Gastroesophageal sphincter (tissue), 4 donors: Measurements from ENCODE around the gene RNF157. TPM values are rescaled to one million over a fixed set of nuclear protein-coding genes. Genes with fewer than 3 reads are reported as not detected.

Experiments
- ATAC-seq: fragments of 150-250 bp; one replicate; pipeline ENCODE4 v1.9.1; 2016; ENCODE audit warnings: mild to moderate bottlenecking, moderate library complexity
- H3K27ac ChIP-seq, 4 donors: fragments of 200-600 bp; sonication (generic) in 3 of 4; 1 replicate in 3 of 4; 2 replicates in 1 of 4; pipeline ENCODE4 v1.5.1; 2016 to 2019
- H3K27me3 ChIP-seq: fragments of 200-600 bp; sonication (generic); one replicate; pipeline ENCODE4 v1.5.1; 2019
- H3K36me3 ChIP-seq, 2 donors: fragments of 200-600 bp; sonication (generic); one replicate each; pipeline ENCODE4 v1.5.1; 2019; ENCODE audit warnings: control low read depth in 1 of 2
- H3K4me1 ChIP-seq, 3 donors: fragments of 200-600 bp; sonication (generic); 1 replicate in 2 of 3; 2 replicates in 1 of 3; pipeline ENCODE4 v1.5.1; 2016 to 2019; ENCODE audit warnings: control low read depth in 2 of 3
- H3K4me3 ChIP-seq, 2 donors: fragments of 200-600 bp; sonication (generic); one replicate each; pipeline ENCODE4 v1.5.1; 2019; ENCODE audit warnings: mild to moderate bottlenecking in 1 of 2, moderate library complexity in 1 of 2
- H3K9me3 ChIP-seq, 3 donors: fragments of 200-600 bp; sonication (generic); one replicate each; pipeline ENCODE4 v1.5.1; 2017 to 2019; ENCODE audit warnings: control low read depth in 2 of 3
- CTCF ChIP-seq, 4 experiments: fragments of 200-600 bp in 2 of 4; fragments of 450-650 bp in 2 of 4; sonication (generic) in 1 of 4; IDR thresholded peaks; one replicate each; pipeline ENCODE4 v1.5.1; 2017 to 2019; ENCODE audit warnings: antibody characterized with exemption in 4 of 4, mild to moderate bottlenecking in 2 of 4, moderate library complexity in 2 of 4
- EP300 ChIP-seq: sonication (generic); formaldehyde crosslinking; IDR thresholded peaks from one replicate; pipeline ENCODE4 v1.6.1; 2017; ENCODE audit warnings: antibody characterized with exemption, mild to moderate bottlenecking
- POLR2A ChIP-seq, 2 donors: fragments of 450-650 bp; IDR thresholded peaks; one replicate each; pipeline ENCODE4 v1.6.1; 2017; ENCODE audit warnings: antibody characterized with exemption in 2 of 2, mild to moderate bottlenecking in 2 of 2, moderate library complexity in 1 of 2
- POLR2AphosphoS5 ChIP-seq: sonication (generic); formaldehyde crosslinking; IDR thresholded peaks from one replicate; pipeline ENCODE4 v1.6.1; 2017; ENCODE audit warnings: antibody characterized with exemption
- WGBS, 2 donors: methylation state at CpG; one replicate each; pipeline ENCODE4 v1.1.5; 2018; ENCODE audit warnings: low coverage in 1 of 2; 5-methylcytosine and 5-hydroxymethylcytosine counted together
- total RNA-seq, 4 donors: library from RNA; depleted of rRNA; stranded (reverse); fragments of >200 nt; gene quantifications; one replicate each; pipeline ENCODE4 v1.1.0, GENCODE V29; 2016

Gene RNF157
- total RNA-seq, 4 donors from 2014 or later = 2.5 to 8.1 (median 3.3) TPM

DNA sequence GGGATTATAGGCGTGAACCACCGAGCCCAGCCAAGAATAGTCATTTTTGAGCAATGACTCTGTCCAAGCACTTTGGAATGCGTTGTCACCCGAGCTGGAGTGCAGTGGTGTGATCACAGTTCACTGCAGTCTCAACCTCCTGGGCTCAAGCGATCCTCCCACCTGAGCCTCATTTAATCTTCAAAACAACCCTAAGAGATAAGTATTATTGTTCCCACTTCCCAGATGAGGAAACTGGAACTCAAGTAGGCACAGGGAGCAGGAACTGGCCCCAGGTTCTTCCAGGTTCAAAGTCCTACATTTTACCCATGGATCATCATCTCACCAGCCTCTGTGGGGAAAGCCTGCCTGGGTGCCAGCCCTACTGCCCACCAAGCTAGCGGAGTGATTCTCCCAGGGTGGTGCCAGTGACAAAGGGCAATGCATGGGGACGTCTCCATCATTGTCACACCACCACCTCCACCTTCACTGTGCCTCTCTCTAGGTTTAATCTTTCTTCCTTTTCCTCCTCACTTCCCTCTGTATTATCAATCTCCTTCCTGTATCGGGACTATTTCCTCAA, 11.3 kb upstream of the RNF157 start:
- TF ChIP-seq POLR2AphosphoS5 = no peak
- peak overlapping the region in 3 of 4 donors; percentile 67 to 70 (median 70) for H3K27ac ChIP-seq

DNA sequence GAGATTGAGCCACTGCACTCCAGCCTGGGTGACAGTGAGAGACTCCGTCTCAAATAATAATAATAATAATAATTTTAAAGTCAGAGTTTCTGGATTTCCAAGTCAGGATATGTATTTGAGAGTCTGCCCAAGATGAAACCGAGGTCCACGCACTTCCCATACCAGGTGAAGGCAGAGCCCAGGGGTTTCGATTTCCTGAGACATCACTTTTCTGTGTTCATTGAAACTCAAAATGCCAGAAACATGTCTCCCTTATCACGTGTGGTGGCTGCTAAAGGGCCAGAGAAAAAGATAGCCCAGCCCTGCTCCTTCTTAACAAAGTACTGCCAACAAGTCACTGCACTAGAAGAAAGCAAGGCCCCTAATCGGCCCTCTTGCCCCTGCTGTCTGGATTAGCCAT, 9.8 kb upstream of the RNF157 start:
- peaks cover 0 to 20% (median 5%) of the 10 kb centered on the region in 3 donors for H3K4me1 ChIP-seq
- H3K27me3 ChIP-seq = peaks cover 88% of the 10 kb centered on the region
- no peak overlapping the region for H3K27ac ChIP-seq
- no peak overlapping the region for H3K4me3 ChIP-seq
- WGBS, 2 donors = 76 to 80% methylated on average over 1 to 5 of the region's 6 CpGs
- H3K36me3 ChIP-seq = no peaks in the 10 kb centered on the region
- no peak for TF ChIP-seq EP300
- TF ChIP-seq CTCF (IDR thresholded peaks at IDR 0.05) = no peak
- no peak for TF ChIP-seq POLR2A (IDR thresholded peaks at IDR 0.05)
- TF ChIP-seq POLR2AphosphoS5 = no peak
- H3K9me3 ChIP-seq = no peaks in the 10 kb centered on the region
- ATAC-seq = no peak

More for the DNA sequence above, 11.3 kb upstream of the RNF157 start:
- Histone ChIP-seq H3K36me3 (no peaks in the 10 kb centered on the region), H3K4me1 (peaks cover 0 to 20% (median 5%) of the 10 kb centered on the region in 3 donors), H3K4me3 (no peak overlapping the region), H3K9me3 (no peaks in the 10 kb centered on the region), H3K27me3 (peaks cover 82% of the 10 kb centered on the region)
- 68 to 76% methylated on average over 3 to 4 of the region's 8 CpGs for WGBS, 2 donors
- ATAC-seq = no peak

GRCh38 chr17:76248013-76248782, 7.9 kb upstream of the RNF157 start:
- H3K36me3 ChIP-seq = no peaks in the 10 kb centered on the region
- TF ChIP-seq CTCF (IDR thresholded peaks at IDR 0.05) = no peak
- TF ChIP-seq POLR2A (IDR thresholded peaks at IDR 0.05) = no peak
- no peak for TF ChIP-seq POLR2AphosphoS5
- TF ChIP-seq EP300 = no peak
- no peak for ATAC-seq
- WGBS, 2 donors = 78 to 80% methylated on average over 11 of the region's 11 CpGs
- no peaks in the 10 kb centered on the region for H3K9me3 ChIP-seq
- no peak overlapping the region for H3K27ac ChIP-seq
- no peak overlapping the region for H3K4me3 ChIP-seq
- H3K27me3 ChIP-seq = peaks cover 88% of the 10 kb centered on the region
- H3K4me1 ChIP-seq = peaks cover 0 to 18% (median 5%) of the 10 kb centered on the region in 3 donors

DNA sequence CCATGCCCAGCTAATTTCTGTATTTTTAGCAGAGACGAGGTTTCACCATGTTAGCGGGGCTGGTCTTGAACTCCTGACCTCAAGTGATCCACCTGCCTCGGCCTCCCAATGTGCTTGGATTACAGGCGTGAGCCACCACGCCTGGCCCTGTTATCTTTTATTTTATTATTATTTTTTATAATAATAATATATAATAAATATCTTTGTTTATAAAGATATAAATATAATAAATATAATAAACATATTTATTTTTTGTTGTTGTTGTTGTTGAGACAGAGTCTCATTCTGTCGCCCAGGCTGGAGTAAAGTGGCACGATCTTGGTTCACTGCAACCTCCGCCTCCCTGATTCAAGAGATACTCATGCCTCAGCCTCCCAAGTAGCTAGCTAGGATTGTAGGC, 7.0 kb upstream of the RNF157 start:
- ATAC-seq = no peak

More for the DNA sequence above, 7.0 kb upstream of the RNF157 start:
- no peaks in the 10 kb centered on the region for H3K9me3 ChIP-seq
- 93 to 97% methylated on average over 7 to 8 of the region's 8 CpGs for WGBS, 2 donors
- H3K36me3 ChIP-seq = no peaks in the 10 kb centered on the region
- peaks cover 0 to 9% (median 0%) of the 10 kb centered on the region in 3 donors for H3K4me1 ChIP-seq
- TF ChIP-seq EP300 (no peak), POLR2A (IDR thresholded peaks at IDR 0.05) (no peak), CTCF (IDR thresholded peaks at IDR 0.05) (no peak), POLR2AphosphoS5 (no peak)
- peaks cover 88% of the 10 kb centered on the region for H3K27me3 ChIP-seq
- no peak overlapping the region for H3K27ac ChIP-seq
- H3K4me3 ChIP-seq = no peak overlapping the region
